HG02943 (cell line): ENCODE results near the gene RTN4.
"Not testable (repeated sequence)": the region's sequence is repeated elsewhere in the genome, so short reads cannot be mapped to it uniquely, and the experiment has no call there.

Experiments
- ATAC-seq: cut with Tn5 transposase; IDR thresholded peaks from one replicate; pipeline ENCODE4 v1.9.1; 2021; ENCODE audit warnings: mild to moderate bottlenecking, low read depth, moderate library complexity; ENCODE audit not compliant: unreplicated experiment

RTN4 gene

GRCh38 chr2:55073000-55073983, 23.0 kb upstream of the RTN4 start:
- ATAC-seq, result no peak

- no peak for ATAC-seq
These were observed 13.6 kb upstream of the RTN4 start for GRCh38 chr2:55063713-55064323.

DNA sequence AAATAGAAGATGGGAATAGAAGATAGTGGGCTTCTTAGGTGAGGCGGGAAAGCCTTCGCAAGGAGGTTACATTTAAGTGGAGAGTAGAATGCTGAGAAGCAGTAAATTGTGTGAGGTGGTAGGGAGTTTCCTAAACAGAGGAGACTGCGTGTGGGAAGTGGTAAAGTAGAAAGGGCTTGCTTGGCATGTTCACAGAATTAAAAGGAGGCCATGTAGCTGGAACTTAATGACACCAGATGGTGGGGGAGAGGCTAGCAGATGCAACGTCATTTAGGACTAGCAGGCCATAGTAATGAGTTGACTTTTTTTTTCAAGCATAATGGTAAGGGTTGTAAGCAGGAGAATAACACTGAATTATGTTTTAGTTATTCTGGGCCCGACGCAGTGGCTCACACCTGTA, 13.0 kb upstream of the RTN4 start:
- ATAC-seq, result no peak

DNA sequence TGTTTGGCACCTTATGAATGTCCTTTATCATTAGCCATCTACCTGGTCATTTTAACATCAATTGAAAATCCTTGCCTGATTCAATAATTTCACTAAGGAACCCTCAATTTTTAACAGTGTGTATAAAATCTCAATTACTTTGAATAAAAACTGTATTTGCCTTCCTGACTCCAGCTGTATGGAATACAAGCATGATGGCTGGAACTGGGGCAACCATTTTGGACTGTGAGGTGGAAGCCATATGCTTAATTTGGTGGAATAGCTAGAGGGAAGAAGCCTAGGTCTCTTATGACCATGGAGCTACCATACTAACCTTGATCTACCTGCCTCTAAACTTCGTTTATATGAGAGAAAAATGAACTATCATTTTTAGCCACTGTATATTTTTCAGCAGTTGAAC, 12.5 kb upstream of the RTN4 start:
- no peak for ATAC-seq

- ATAC-seq, result no peak
These were observed 11.5 kb upstream of the RTN4 start for GRCh38 chr2:55061523-55062344.

- no peak for ATAC-seq
These were observed 9.5 kb upstream of the RTN4 start for GRCh38 chr2:55059793-55060192.

GRCh38 chr2:55057474-55057873, 7.2 kb upstream of the RTN4 start:
- ATAC-seq, result no peak

DNA sequence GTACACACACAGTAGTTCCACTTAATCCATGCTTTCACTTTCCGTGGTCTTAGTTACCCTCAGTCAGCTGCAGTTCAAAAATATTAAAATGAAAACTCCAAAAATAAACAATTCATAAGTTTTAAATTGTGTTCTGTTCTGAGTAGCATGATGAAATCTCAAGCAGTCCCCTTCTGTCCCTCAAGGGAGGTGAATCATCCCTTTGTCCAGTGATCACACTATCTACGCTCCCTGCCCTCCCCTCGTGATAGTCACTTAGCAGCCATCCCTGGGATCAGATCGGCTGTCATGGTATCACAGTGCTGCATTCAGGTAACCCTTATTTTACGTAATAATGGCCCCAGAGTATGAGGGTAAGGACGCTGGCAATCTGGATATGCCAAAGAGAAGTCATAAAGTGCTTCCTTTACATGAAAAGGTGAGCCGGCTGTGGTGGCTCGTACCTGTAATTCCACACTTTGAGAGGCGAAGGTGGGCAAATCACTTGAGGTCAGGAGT, 5.8 kb upstream of the RTN4 start:
- no peak for ATAC-seq

DNA sequence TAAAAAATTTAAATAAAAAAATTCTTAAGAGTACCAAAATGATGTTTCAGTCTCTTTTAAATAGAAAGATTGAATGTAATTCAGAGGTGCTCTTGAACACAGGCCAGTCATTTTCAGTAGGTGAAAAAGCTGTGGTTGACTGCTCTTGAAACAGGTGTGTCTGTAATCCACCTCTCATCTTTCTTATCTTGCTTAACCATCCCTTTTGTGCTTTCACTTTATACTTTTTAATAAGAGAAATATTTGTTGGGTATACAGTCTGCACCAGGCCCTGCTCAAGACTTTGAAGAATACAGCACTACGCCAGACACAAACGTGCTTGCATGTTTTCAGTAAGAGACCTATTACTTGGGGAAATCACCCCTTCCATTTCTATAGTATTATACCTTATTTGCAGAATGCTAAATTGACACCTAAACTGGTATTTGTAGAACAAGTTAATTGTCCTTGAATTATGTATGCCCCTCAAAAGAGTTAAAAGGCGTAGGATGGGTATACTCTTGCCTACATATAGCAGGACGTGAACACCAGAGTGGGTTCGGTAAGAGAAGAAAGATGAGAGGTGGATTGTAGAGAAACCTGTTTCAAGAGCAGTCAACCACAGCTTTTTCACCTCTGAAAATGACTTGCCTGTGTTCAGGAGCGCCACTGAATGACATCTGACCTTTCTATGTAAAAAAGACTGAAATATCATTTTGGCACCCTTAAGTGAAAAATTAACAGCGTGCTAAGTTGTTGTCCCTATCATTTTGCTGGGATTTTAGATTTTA, 4.0 kb upstream of the RTN4 start:
- peak; percentile 25 for ATAC-seq

DNA sequence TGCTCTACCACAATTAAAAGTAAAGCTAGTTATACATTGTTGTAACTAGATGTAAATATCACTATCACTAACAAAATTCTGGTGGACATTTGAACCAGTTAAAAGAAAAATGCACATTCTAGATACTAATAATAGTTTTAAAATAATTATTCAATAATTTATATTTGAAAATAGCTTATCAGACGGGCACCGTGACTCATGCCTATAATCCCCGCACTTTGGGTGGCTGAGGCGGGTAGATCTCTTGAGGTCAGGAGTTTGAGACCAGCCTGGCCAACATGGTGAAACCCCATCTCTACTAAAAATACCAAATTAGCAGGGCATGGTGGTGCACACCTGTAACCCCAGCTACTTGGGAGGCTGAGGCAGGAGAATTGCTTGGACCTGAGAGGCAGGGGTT, 3.0 kb upstream of the RTN4 start:
- not testable (repeated sequence) for ATAC-seq

DNA sequence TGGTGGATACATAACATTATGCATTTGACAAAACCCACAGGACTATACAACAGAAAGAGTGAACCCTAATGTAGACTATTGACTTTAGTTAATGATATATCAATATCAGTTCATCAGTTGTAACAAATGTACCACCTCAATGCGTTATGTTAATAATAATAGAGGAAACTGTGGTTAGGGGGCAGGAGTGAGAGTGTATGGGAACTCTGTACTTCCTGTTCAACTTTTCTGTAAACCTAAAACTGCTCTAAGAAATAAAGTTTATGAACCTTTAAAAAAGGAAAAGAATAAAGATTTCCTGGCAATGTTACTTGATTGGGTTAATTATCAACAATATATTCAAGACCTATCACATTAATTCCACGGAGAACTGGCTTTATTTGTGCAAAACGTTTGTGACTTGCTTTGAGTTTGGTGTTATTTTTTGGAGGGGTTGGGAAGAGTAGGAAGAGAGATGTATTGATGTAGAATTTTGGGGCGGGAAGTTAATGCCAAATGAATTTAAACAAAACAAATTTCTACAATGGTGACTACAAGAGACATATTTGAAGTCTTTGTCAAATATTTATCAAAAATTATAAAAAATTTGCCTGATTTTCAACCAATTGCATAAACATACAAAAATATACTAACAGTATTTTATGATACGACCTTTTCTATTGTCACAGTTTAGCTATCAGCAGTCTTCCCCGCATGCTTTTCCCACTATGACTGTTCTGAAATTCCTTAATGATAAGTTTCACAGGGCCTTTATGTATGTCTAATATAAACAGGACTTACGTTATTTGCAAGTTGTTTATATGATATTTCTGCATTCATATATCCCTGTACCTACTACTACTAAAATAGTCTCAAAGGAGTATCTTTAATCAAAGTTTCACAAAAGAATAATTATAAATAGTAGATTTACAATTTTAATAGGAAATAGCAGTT, 2.1 kb upstream of the RTN4 start:
- no peak for ATAC-seq

DNA sequence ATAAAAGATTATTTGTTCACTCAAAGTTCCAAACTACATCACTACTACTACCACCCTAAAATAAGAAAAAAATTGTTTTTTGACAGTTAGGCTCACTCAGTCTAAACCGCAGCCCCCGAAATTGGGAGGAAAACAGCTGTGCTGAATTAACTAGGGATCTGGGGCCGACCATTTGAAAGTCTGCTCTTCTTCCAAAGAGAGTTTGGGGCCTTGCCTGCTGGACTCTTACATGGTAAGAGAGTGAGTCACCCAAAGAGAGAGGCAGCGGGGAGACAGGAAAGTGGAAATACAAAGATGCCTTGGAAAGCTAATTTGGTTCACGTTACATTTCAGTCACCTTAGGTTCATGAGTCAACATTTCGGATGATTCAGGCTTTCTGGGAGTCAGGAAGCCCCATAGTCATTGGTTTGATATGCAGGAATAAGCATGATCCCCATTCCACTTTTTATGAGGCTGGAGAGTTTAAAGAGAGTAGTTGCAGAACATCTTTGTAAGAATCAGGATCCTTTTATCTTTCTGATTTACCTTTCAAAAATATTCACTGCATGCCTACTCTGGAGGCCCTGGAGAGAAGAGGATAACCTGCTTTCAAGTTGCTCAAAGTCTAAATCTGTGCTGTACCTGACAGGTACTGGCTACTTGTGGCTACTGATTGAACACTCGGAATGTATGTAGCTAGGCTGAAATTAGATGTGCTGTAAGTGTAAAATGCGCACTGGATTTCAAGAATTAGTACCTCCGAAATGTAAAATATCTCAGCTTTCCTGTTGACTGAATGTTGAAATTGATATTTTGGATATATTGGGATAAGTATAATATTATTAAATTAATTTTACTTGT, 995 bp upstream of the RTN4 start:
- ATAC-seq, result no peak

- ATAC-seq, result no peak
These were observed 491 bp downstream of the RTN4 start for GRCh38 chr2:55049821-55050099.

- no peak for ATAC-seq
These were observed 1.0 kb downstream of the RTN4 start for GRCh38 chr2:55049043-55049820.

DNA sequence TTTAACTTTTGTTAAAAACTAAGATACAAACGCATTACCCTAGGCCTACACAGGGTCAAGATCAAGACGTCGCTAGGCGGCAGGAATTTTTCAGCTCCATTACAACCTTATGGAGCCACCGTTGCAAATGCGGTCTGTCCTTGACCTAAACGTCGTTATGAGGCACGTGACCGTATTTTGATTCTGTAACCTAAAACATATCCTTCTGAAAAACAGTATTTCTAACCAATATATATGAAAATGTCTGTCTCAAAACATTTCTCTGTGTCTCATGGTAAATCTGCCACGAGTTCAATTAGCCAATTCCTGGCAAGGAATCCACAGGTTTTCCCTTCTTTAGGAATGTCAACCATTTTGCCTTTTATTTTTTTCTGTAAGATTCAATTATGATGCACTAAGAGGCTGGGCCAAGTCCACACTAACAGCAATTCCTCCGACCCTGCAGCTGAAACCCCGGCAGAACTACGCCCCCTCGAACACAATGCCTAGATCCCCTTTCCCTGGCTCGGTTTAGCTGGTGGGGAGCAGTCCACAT, 1.7 kb downstream of the RTN4 start:
- ATAC-seq, result no peak

- no peak for ATAC-seq
These were observed 2.5 kb downstream of the RTN4 start for GRCh38 chr2:55047677-55048299.

DNA sequence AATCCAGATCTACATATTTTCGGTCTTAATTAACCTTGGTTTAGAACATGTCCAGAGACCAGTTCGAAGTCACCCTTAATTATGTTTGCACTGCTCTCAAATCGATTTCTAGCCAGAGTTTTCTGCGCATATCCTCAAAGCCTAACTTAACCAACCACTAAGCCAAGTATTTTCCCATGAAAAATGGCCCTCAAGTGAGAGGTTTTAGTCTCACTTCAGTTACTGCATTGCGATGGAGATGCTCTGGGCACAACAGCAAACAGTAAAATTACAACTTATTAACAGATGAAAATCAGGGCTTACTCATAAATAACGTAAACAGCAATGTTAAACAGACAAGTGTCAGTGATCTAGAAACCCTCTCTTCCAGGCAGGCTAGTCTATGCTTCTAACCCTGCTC, 4.5 kb downstream of the RTN4 start:
- ATAC-seq, result no peak
